ENCODE data around the gene GMDS. TPM values are rescaled to one million over a fixed set of nuclear protein-coding genes. Genes with fewer than 3 reads are reported as not detected.

GMDS gene
- total and polyA plus RNA-seq, 2 experiments from 2014 or later, result 30.1 to 36.5 TPM

DNA sequence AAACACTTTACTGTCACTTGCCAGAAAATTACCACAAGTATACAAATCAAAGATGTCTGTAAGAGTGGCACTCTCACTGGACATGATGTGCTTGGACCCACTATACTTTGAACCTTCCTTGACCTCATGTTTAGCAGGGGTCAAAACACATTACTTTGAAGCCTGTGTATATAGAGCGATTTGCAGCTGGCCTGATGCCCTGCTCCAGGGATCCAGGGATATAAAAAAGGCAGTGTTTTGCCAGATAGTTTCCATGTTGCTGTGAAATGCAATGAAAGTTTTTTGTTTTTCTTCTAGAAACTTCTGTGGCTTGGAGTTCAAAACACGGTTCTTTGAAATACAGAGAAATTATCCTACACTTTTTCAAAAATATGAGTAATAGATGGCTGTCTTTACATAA lies 470.0 kb downstream of the GMDS start:
- Histone ChIP-seq H3K4me3 (no peak overlapping the region), H3K9me2 (ENCODE audit: insufficient read depth) (no peaks in the 10 kb centered on the region), H3K27ac (ENCODE audit: low read depth) (no peak overlapping the region), H3K79me2 (replicated peaks; ENCODE audit: insufficient read depth) (no peaks in the 10 kb centered on the region), H3K4me2 (no peak overlapping the region), H4K20me1 (replicated peaks; ENCODE audit: insufficient read depth) (no peaks in the 10 kb centered on the region), H3K4me1 (ENCODE audit: insufficient read depth) (peaks cover 4% of the 10 kb centered on the region; the same call in 1 of the 2 replicates), H3F3A (replicated peaks; ENCODE audit: low read depth) (no peaks in the 10 kb centered on the region), H2AFZ (no peak overlapping the region), H3K27me3 (ENCODE audit: insufficient read depth) (no peaks in the 10 kb centered on the region), H3K36me3 (ENCODE audit: insufficient read depth) (no peaks in the 10 kb centered on the region)
- H3K4me1 Mint-ChIP-seq, result peaks cover 2% of the 10 kb centered on the region; the same call in 1 of the 3 replicates
- no peaks in the 10 kb centered on the region for H3K36me3 Mint-ChIP-seq (ENCODE audit: low read depth)
- H3K27me3 Mint-ChIP-seq (ENCODE audit: insufficient read depth, low read depth, poor library complexity), result peaks cover 3% of the 10 kb centered on the region
- TF ChIP-seq STAT1 (IDR thresholded peaks at IDR 0.05; ENCODE audit: unreplicated experiment), result no peak
- TF ChIP-seq, protein P1, sequence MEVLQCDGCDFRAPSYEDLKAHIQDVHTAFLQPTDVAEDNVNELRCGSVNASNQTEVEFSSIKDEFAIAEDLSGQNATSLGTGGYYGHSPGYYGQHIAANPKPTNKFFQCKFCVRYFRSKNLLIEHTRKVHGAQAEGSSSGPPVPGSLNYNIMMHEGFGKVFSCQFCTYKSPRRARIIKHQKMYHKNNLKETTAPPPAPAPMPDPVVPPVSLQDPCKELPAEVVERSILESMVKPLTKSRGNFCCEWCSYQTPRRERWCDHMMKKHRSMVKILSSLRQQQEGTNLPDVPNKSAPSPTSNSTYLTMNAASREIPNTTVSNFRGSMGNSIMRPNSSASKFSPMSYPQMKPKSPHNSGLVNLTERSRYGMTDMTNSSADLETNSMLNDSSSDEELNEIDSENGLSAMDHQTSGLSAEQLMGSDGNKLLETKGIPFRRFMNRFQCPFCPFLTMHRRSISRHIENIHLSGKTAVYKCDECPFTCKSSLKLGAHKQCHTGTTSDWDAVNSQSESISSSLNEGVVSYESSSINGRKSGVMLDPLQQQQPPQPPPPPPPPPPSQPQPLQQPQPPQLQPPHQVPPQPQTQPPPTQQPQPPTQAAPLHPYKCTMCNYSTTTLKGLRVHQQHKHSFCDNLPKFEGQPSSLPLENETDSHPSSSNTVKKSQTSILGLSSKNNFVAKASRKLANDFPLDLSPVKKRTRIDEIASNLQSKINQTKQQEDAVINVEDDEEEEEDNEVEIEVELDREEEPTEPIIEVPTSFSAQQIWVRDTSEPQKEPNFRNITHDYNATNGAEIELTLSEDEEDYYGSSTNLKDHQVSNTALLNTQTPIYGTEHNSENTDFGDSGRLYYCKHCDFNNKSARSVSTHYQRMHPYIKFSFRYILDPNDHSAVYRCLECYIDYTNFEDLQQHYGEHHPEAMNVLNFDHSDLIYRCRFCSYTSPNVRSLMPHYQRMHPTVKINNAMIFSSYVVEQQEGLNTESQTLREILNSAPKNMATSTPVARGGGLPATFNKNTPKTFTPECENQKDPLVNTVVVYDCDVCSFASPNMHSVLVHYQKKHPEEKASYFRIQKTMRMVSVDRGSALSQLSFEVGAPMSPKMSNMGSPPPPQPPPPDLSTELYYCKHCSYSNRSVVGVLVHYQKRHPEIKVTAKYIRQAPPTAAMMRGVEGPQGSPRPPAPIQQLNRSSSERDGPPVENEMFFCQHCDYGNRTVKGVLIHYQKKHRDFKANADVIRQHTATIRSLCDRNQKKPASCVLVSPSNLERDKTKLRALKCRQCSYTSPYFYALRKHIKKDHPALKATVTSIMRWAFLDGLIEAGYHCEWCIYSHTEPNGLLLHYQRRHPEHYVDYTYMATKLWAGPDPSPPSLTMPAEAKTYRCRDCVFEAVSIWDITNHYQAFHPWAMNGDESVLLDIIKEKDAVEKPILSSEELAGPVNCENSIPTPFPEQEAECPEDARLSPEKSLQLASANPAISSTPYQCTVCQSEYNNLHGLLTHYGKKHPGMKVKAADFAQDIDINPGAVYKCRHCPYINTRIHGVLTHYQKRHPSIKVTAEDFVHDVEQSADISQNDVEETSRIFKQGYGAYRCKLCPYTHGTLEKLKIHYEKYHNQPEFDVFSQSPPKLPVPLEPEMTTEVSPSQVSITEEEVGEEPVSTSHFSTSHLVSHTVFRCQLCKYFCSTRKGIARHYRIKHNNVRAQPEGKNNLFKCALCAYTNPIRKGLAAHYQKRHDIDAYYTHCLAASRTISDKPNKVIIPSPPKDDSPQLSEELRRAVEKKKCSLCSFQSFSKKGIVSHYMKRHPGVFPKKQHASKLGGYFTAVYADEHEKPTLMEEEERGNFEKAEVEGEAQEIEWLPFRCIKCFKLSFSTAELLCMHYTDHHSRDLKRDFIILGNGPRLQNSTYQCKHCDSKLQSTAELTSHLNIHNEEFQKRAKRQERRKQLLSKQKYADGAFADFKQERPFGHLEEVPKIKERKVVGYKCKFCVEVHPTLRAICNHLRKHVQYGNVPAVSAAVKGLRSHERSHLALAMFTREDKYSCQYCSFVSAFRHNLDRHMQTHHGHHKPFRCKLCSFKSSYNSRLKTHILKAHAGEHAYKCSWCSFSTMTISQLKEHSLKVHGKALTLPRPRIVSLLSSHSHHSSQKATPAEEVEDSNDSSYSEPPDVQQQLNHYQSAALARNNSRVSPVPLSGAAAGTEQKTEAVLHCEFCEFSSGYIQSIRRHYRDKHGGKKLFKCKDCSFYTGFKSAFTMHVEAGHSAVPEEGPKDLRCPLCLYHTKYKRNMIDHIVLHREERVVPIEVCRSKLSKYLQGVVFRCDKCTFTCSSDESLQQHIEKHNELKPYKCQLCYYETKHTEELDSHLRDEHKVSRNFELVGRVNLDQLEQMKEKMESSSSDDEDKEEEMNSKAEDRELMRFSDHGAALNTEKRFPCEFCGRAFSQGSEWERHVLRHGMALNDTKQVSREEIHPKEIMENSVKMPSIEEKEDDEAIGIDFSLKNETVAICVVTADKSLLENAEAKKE (CRISPR knock-in tag; IDR thresholded peaks at IDR 0.05), result no peak
- no peak for TF ChIP-seq ZNF331 (CRISPR knock-in tag; IDR thresholded peaks at IDR 0.05; ENCODE audit: low read depth)
- TF ChIP-seq EZH2phosphoT487 (IDR thresholded peaks at IDR 0.05; ENCODE audit: unreplicated experiment), result no peak
- no peak for TF ChIP-seq ZNF114 (CRISPR knock-in tag; IDR thresholded peaks at IDR 0.05)
- TF ChIP-seq, protein P2, sequence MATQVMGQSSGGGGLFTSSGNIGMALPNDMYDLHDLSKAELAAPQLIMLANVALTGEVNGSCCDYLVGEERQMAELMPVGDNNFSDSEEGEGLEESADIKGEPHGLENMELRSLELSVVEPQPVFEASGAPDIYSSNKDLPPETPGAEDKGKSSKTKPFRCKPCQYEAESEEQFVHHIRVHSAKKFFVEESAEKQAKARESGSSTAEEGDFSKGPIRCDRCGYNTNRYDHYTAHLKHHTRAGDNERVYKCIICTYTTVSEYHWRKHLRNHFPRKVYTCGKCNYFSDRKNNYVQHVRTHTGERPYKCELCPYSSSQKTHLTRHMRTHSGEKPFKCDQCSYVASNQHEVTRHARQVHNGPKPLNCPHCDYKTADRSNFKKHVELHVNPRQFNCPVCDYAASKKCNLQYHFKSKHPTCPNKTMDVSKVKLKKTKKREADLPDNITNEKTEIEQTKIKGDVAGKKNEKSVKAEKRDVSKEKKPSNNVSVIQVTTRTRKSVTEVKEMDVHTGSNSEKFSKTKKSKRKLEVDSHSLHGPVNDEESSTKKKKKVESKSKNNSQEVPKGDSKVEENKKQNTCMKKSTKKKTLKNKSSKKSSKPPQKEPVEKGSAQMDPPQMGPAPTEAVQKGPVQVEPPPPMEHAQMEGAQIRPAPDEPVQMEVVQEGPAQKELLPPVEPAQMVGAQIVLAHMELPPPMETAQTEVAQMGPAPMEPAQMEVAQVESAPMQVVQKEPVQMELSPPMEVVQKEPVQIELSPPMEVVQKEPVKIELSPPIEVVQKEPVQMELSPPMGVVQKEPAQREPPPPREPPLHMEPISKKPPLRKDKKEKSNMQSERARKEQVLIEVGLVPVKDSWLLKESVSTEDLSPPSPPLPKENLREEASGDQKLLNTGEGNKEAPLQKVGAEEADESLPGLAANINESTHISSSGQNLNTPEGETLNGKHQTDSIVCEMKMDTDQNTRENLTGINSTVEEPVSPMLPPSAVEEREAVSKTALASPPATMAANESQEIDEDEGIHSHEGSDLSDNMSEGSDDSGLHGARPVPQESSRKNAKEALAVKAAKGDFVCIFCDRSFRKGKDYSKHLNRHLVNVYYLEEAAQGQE (IDR thresholded peaks at IDR 0.05; ENCODE audit: unreplicated experiment), result no peak
- TF ChIP-seq JUNB (IDR thresholded peaks at IDR 0.05; ENCODE audit: unreplicated experiment), result no peak
- no peak for TF ChIP-seq POLR2AphosphoS5 (IDR thresholded peaks at IDR 0.05; ENCODE audit: low read depth)
- TF ChIP-seq NANOG (IDR thresholded peaks at IDR 0.05; ENCODE audit: borderline replicate concordance), result no peak
- no peak for TF ChIP-seq CREB1 (CRISPR knock-in tag; IDR thresholded peaks at IDR 0.05; ENCODE audit: low read depth)
- TF ChIP-seq ETS1 (IDR thresholded peaks at IDR 0.05), result no peak
- no peak for TF ChIP-seq EZH2 (IDR thresholded peaks at IDR 0.05; ENCODE audit: low read depth, unreplicated experiment)
- no peak for TF ChIP-seq CTCF (conservative IDR thresholded peaks at IDR 0.05; ENCODE audit: low read depth in 2 of 2)
- H3K4me3 Mint-ChIP-seq, result no peak overlapping the region
- ATAC-seq (no peak), DNase-seq (ENCODE audit: low spot score) (no peak)
- no peaks in the 10 kb centered on the region for H3K9me3 Mint-ChIP-seq
- no peak overlapping the region for H3K27ac Mint-ChIP-seq
